ENCODE data around the gene VPS35L. TPM values are rescaled to one million over a fixed set of nuclear protein-coding genes. Genes with fewer than 3 reads are reported as not detected.

The VPS35L gene
- total and polyA plus RNA-seq, 10 of the 15 experiments (the other 5 are each of a cell fraction or from before 2014, with no cell fraction given): 14.9 to 44.1 (median 26.3) TPM

GRCh38 chr16:19691161-19691711 lies 135.7 kb downstream of the VPS35L start:
- POLR2A ChIA-PET: no interaction called here
- H2AFZ ChIP-seq (ENCODE audit: control insufficient read depth, low read depth, low read length): no peak overlapping the region
- H3K4me3 ChIP-seq: no peak overlapping the region
- no peak overlapping the region for H3K4me2 ChIP-seq (ENCODE audit: control insufficient read depth, insufficient read depth)
- H3K79me2 ChIP-seq (ENCODE audit: control insufficient read depth, insufficient read depth, low read length): no peaks in the 10 kb centered on the region
- CTCF ChIA-PET: no interaction called here
- no peaks in the 10 kb centered on the region for H3K9me3 ChIP-seq (replicated peaks; ENCODE audit: control insufficient read depth, insufficient read depth, low read length)
- no peaks in the 10 kb centered on the region for H3K4me1 ChIP-seq (ENCODE audit: control insufficient read depth, insufficient read depth, low read length)
- BruUV-seq (replicated peaks): no TSS peak
- 90% methylated on average over 14 of the region's 14 CpGs for WGBS (ENCODE audit: insufficient coverage, insufficient replicate concordance, low lambda C conversion rate, missing lambda C conversion rate)
- intact Hi-C loops (cut with micrococcal nuclease; ENCODE audit: unreplicated experiment) (no loop called here), in situ Hi-C loops (cut with MboI) (no loop called here)
- no peaks in the 10 kb centered on the region for H3K27me3 ChIP-seq (replicated peaks in 1 of 2; ENCODE audit: control insufficient read depth in 2 of 2, insufficient read depth in 2 of 2, low read length in 1 of 2)
- RAD21 ChIA-PET (ENCODE audit: unreplicated experiment): no interaction called here
- DNase-seq (ENCODE audit: low read depth, low spot score) (no peak), FAIRE-seq (no peak), ATAC-seq (no peak)
- H3K9ac ChIP-seq (ENCODE audit: control insufficient read depth, insufficient read depth, low read length): no peak overlapping the region
- H3K36me3 ChIP-seq (ENCODE audit: control insufficient read depth in 2 of 2, insufficient read depth in 2 of 2, low read length in 1 of 2): peaks cover 0 to 5% of the 10 kb centered on the region in 2 experiments; a peak in 3 of 4 replicates
- no peak for TF ChIP-seq PML (IDR thresholded peaks at IDR 0.05; ENCODE audit: low read length)
- no peak for TF ChIP-seq BCLAF1 (IDR thresholded peaks at IDR 0.05)
- TF ChIP-seq HDAC6 (IDR thresholded peaks at IDR 0.05; ENCODE audit: unreplicated experiment): no peak
- no peak for TF ChIP-seq ZNF24 (IDR thresholded peaks at IDR 0.05)
- TF ChIP-seq SMAD1 (IDR thresholded peaks at IDR 0.05; ENCODE audit: low read depth, partially characterized antibody): no peak
- no peak for TF ChIP-seq SP1 (IDR thresholded peaks at IDR 0.05; ENCODE audit: low read depth, low read length)
- TF ChIP-seq MEF2B (IDR thresholded peaks at IDR 0.05; ENCODE audit: partially characterized antibody, poor library complexity, severe bottlenecking): no peak
- no peak for TF ChIP-seq MYB (IDR thresholded peaks at IDR 0.05; ENCODE audit: borderline replicate concordance, low read depth, low read length)
- no peak for TF ChIP-seq TCF3 (IDR thresholded peaks at IDR 0.05; ENCODE audit: borderline replicate concordance, insufficient read depth, low read depth, low read length)
- TF ChIP-seq ZBTB11 (CRISPR knock-in tag; IDR thresholded peaks at IDR 0.05): no peak
- TF ChIP-seq MXI1 (IDR thresholded peaks at IDR 0.05; ENCODE audit: low read depth, low read length): no peak
- no peak for TF ChIP-seq ZBTB40 (IDR thresholded peaks at IDR 0.05; ENCODE audit: borderline replicate concordance)
- TF ChIP-seq SMC3 (IDR thresholded peaks at IDR 0.05; ENCODE audit: borderline replicate concordance, low read length): no peak
- no peak for TF ChIP-seq ASH2L (IDR thresholded peaks at IDR 0.05; ENCODE audit: borderline replicate concordance, low read depth)
- H3K27ac ChIP-seq (ENCODE audit: control insufficient read depth, insufficient read depth): no peak overlapping the region
- no peaks in the 10 kb centered on the region for H4K20me1 ChIP-seq (ENCODE audit: control insufficient read depth, insufficient read depth)
- SMC1A ChIA-PET (ENCODE audit: uncharacterized antibody, unreplicated experiment): no interaction called here
